ENCODE measurements around the gene BHLHE40. TPM values are rescaled to one million over a fixed set of nuclear protein-coding genes. Genes with fewer than 3 reads are reported as not detected.

Gene BHLHE40
- total and polyA plus RNA-seq, 4 donors, result 28.5 to 204 (median 88.4) TPM

- Histone ChIP-seq H3K9me3 (ENCODE audit: control insufficient read depth in 4 of 4, insufficient read depth in 3 of 4, low read length in 3 of 4) (no peaks in the 10 kb centered on the region), H3K4me1 (ENCODE audit: control insufficient read depth in 5 of 5, insufficient read depth in 5 of 5, low read length in 5 of 5) (peaks cover 0 to 32% (median 5%) of the 10 kb centered on the region in 5 donors), H3K9ac (ENCODE audit: insufficient read depth in 1 of 2, low read length in 2 of 2) (no peak overlapping the region), H3K36me3 (ENCODE audit: control insufficient read depth in 4 of 4, insufficient read depth in 4 of 4, low read length in 4 of 4) (peaks cover 0 to 1% (median 0%) of the 10 kb centered on the region in 4 donors), H3K27ac (ENCODE audit: low read depth in 1 of 2, low read length in 1 of 2) (peak overlapping the region; percentile 50 to 99), H3K27me3 (ENCODE audit: control insufficient read depth in 3 of 3, insufficient read depth in 3 of 3, low read length in 2 of 3) (peaks cover 0 to 3% (median under 1%) of the 10 kb centered on the region in 3 donors), H3K4me3 (no peak overlapping the region)
- DNase-seq, result peak in 1 of 3 donors; percentile 17
- TF ChIP-seq, protein P1, sequence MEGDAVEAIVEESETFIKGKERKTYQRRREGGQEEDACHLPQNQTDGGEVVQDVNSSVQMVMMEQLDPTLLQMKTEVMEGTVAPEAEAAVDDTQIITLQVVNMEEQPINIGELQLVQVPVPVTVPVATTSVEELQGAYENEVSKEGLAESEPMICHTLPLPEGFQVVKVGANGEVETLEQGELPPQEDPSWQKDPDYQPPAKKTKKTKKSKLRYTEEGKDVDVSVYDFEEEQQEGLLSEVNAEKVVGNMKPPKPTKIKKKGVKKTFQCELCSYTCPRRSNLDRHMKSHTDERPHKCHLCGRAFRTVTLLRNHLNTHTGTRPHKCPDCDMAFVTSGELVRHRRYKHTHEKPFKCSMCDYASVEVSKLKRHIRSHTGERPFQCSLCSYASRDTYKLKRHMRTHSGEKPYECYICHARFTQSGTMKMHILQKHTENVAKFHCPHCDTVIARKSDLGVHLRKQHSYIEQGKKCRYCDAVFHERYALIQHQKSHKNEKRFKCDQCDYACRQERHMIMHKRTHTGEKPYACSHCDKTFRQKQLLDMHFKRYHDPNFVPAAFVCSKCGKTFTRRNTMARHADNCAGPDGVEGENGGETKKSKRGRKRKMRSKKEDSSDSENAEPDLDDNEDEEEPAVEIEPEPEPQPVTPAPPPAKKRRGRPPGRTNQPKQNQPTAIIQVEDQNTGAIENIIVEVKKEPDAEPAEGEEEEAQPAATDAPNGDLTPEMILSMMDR (IDR thresholded peaks at IDR 0.05; ENCODE audit: control extremely low read depth, extremely low read depth), result peak; percentile 39
- 61 to 66% methylated on average over 4 of the region's 4 CpGs for WGBS, 2 donors
- ATAC-seq (ENCODE audit: insufficient read depth, low FRiP score), result no peak
Observed at GRCh38 chr3:4976109-4976508, 3.1 kb upstream of the BHLHE40 start.

- peak; percentile 8 for ATAC-seq (ENCODE audit: insufficient read depth, low FRiP score)
- DNase-seq, result peak; percentile 77 to 85 (median 83)
- H3K9me3 ChIP-seq (ENCODE audit: control insufficient read depth in 4 of 4, insufficient read depth in 3 of 4, low read length in 3 of 4), result no peaks in the 10 kb centered on the region
- H3K4me3 ChIP-seq, result no peak overlapping the region
- WGBS, 2 donors, result 2 to 4% methylated on average over 35 of the region's 35 CpGs
- peaks cover 0 to 5% (median 0%) of the 10 kb centered on the region in 4 donors for H3K36me3 ChIP-seq (ENCODE audit: control insufficient read depth in 4 of 4, insufficient read depth in 4 of 4, low read length in 4 of 4)
- peaks cover 0 to 14% (median 12%) of the 10 kb centered on the region in 3 donors for H3K27me3 ChIP-seq (ENCODE audit: control insufficient read depth in 3 of 3, insufficient read depth in 3 of 3, low read length in 2 of 3)
- TF ChIP-seq, protein P1 (IDR thresholded peaks at IDR 0.05; ENCODE audit: control extremely low read depth, extremely low read depth), result no peak
- H3K9ac ChIP-seq (ENCODE audit: insufficient read depth in 1 of 2, low read length in 2 of 2), result peak overlapping the region; percentile 43 to 67
- H3K4me1 ChIP-seq (ENCODE audit: control insufficient read depth in 5 of 5, insufficient read depth in 5 of 5, low read length in 5 of 5), result peaks cover 0 to 32% (median 5%) of the 10 kb centered on the region in 5 donors
- H3K27ac ChIP-seq (ENCODE audit: low read depth in 1 of 2, low read length in 1 of 2), result peak overlapping the region; percentile 99 to 100
Observed at GRCh38 chr3:4977001-4977852, 2.0 kb upstream of the BHLHE40 start.

DNA sequence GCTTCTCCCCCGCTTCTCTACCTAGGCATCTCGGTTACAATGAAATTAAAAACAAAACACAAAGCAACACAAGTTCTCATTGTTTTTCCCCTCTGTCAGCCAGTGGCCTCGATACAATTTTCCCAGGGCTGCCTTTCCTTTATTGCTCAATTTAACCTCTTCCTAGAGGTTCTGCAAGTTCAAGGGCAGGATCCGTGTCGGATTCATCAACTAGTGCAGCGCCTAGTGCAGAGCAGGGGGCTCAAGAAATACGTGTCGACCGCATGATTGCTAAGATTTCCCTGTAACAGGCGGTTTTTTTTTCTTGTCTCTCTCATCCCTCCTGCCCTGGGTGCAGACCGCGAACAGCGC is 1.4 kb upstream of the BHLHE40 start:
- DNase-seq (peak in 1 of 3 donors; percentile 75), ATAC-seq (ENCODE audit: insufficient read depth, low FRiP score) (no peak)
- peak overlapping the region; percentile 99 to 100 for H3K27ac ChIP-seq (ENCODE audit: low read depth in 1 of 2, low read length in 1 of 2)
- H3K36me3 ChIP-seq (ENCODE audit: control insufficient read depth in 4 of 4, insufficient read depth in 4 of 4, low read length in 4 of 4), result peaks cover 0 to 7% (median 0%) of the 10 kb centered on the region in 4 donors
- no peaks in the 10 kb centered on the region for H3K9me3 ChIP-seq (ENCODE audit: control insufficient read depth in 4 of 4, insufficient read depth in 3 of 4, low read length in 3 of 4)
- TF ChIP-seq, protein P1 (IDR thresholded peaks at IDR 0.05; ENCODE audit: control extremely low read depth, extremely low read depth), result no peak
- WGBS, 2 donors, result 0% methylated on average over 13 of the region's 13 CpGs
- peaks cover 0 to 32% (median 5%) of the 10 kb centered on the region in 5 donors for H3K4me1 ChIP-seq (ENCODE audit: control insufficient read depth in 5 of 5, insufficient read depth in 5 of 5, low read length in 5 of 5)
- H3K27me3 ChIP-seq (ENCODE audit: control insufficient read depth in 3 of 3, insufficient read depth in 3 of 3, low read length in 2 of 3), result peaks cover 0 to 18% (median 18%) of the 10 kb centered on the region in 3 donors
- H3K9ac ChIP-seq (ENCODE audit: insufficient read depth in 1 of 2, low read length in 2 of 2), result peak overlapping the region; percentile 43 to 67
- peak overlapping the region; percentile 39 for H3K4me3 ChIP-seq

All from lung (tissue), 12 donors.